HepG2 (cell line): ENCODE results near the gene LRRC72. TPM values are rescaled to one million over a fixed set of nuclear protein-coding genes. Genes with fewer than 3 reads are reported as not detected.
"Not testable (repeated sequence)": the region's sequence is repeated elsewhere in the genome, so short reads cannot be mapped to it uniquely, and the experiment has no call there.

ENCODE experiments used
- ATAC-seq: fragments of 200-7000 bp; cut with Tn5 transposase; 3 replicates; pipeline ENCODE4 v1.9.1; 2020; ENCODE audit warnings: mild to moderate bottlenecking, moderate library complexity
- BruUV-seq: library from RNA; stranded (reverse); fragments of 400-500 nt; replicated peaks from 2 replicates; lab custom pipeline; 2021; lab: Mats Ljungman, UMichigan
- CTCF ChIA-PET: fragments of 300-600 bp; formaldehyde crosslinking; extraction: SDS; loops from one replicate; lab custom pipeline; 2021; ENCODE audit warnings: low total read pairs, inconsistent platforms, low intra/inter-chr PET ratio; lab: Yijun Ruan, JAX
- POLR2A ChIA-PET: fragments of 350-600 bp; sonication (Branson Sonifier 250); formaldehyde crosslinking; loops from one replicate; lab custom pipeline; 2020; ENCODE audit warnings: antibody characterized with exemption, inconsistent platforms; lab: Yijun Ruan, JAX
- DNase-seq: peaks from one replicate; pipeline ENCODE4 v3.0.0-alpha.2; 2015; ENCODE audit warnings: low spot score
- FAIRE-seq: peaks from 3 replicates; lab custom pipeline; 2011; peaks lifted over from hg19 to GRCh38; lab: Jason Lieb, UNC
- H2AFZ ChIP-seq: one replicate; pipeline ENCODE4 v1.6.1; 2011; ENCODE audit warnings: low read length, inconsistent platforms
- H3K27ac ChIP-seq: fragments of 300-600 bp; 3 replicates; pipeline ENCODE4 v1.8.0; 2011; ENCODE audit warnings: mixed run types, mild to moderate bottlenecking, mixed read lengths, low read length, inconsistent platforms; ENCODE audit not compliant: insufficient read depth; ENCODE audit errors: extremely low read length
- H3K27me3 ChIP-seq, 2 experiments: fragments of 200-600 bp in 1 of 2; 2 replicates in 1 of 2; 3 replicates in 1 of 2; pipeline versions ENCODE4 v1.6.0 to v1.8.0; 2011; ENCODE audit warnings: low read length in 2 of 2, mild to moderate bottlenecking in 2 of 2, moderate library complexity in 2 of 2, inconsistent platforms in 1 of 2; ENCODE audit not compliant: insufficient read depth in 2 of 2, control insufficient read depth in 1 of 2
- H3K36me3 ChIP-seq, 2 experiments: fragments of 200-600 bp in 1 of 2; replicated peaks in 1 of 2; 2 replicates in 1 of 2; 3 replicates in 1 of 2; pipeline versions ENCODE4 v1.5.1 to v1.8.0; 2011; ENCODE audit warnings: low read length in 2 of 2, inconsistent platforms in 1 of 2; ENCODE audit not compliant: insufficient read depth in 2 of 2, control insufficient read depth in 1 of 2
- H3K4me1 ChIP-seq: 2 replicates; pipeline ENCODE4 v1.5.1; 2012; ENCODE audit warnings: low read length, inconsistent platforms; ENCODE audit not compliant: insufficient read depth
- H3K4me2 ChIP-seq: 2 replicates; pipeline ENCODE4 v1.6.0; 2011; ENCODE audit warnings: low read depth, low read length, inconsistent platforms
- H3K4me3 ChIP-seq, 3 experiments: fragments of 200-600 bp in 1 of 3; sonication (generic), shearing (Covaris generic) in 1 of 3; replicated peaks in 1 of 3; 2 replicates each; pipeline ENCODE4 v1.5.1; 2011 to 2016; ENCODE audit warnings: low read length in 3 of 3, inconsistent platforms in 2 of 3, low read depth in 2 of 3, mild to moderate bottlenecking in 2 of 3, control low read depth in 1 of 3, mixed read lengths in 1 of 3; ENCODE audit not compliant: insufficient read depth in 1 of 3
- H3K79me2 ChIP-seq: one replicate; pipeline ENCODE4 v1.6.1; 2011; ENCODE audit warnings: low read length, inconsistent platforms; ENCODE audit not compliant: insufficient read depth
- H3K9ac ChIP-seq: 2 replicates; pipeline ENCODE4 v1.6.0; 2011; ENCODE audit warnings: mild to moderate bottlenecking, low read depth, low read length, inconsistent platforms; ENCODE audit not compliant: insufficient read depth
- H3K9me3 ChIP-seq: 2 replicates; pipeline ENCODE4 v1.5.1; 2012; ENCODE audit warnings: mild to moderate bottlenecking, low read length
- H4K20me1 ChIP-seq: 2 replicates; pipeline ENCODE4 v1.6.0; 2011; ENCODE audit warnings: inconsistent platforms, mild to moderate bottlenecking, low read length, moderate library complexity; ENCODE audit not compliant: insufficient read depth
- ATF7 ChIP-seq, 2 experiments: fragments of 450-650 bp in 1 of 2; sonication (generic) in 1 of 2; formaldehyde crosslinking in 1 of 2; IDR thresholded peaks; 2 replicates each; pipeline versions ENCODE4 v1.4.0 to v1.6.1; 2016 to 2020; ENCODE audit warnings: antibody characterized with exemption in 1 of 2, mild to moderate bottlenecking in 1 of 2, missing genetic modification reagents in 1 of 2
- CREB1 ChIP-seq, 2 experiments: fragments of 450-650 bp in 1 of 2; IDR thresholded peaks; 2 replicates each; pipeline ENCODE4 v1.6.1; 2016 to 2017; ENCODE audit warnings: control low read depth in 1 of 2, mild to moderate bottlenecking in 1 of 2, missing compliant biosample characterization in 1 of 2, missing genetic modification characterization in 1 of 2
- DNMT1 ChIP-seq: sonication (generic); formaldehyde crosslinking; IDR thresholded peaks from 2 replicates; pipeline ENCODE4 v1.5.1; 2020; ENCODE audit warnings: mild to moderate bottlenecking, missing genetic modification reagents
- EHMT2 ChIP-seq: fragments of 200-600 bp; sonication (generic); IDR thresholded peaks from 2 replicates; pipeline ENCODE4 v1.7.0; 2017; ENCODE audit warnings: antibody characterized with exemption, low read depth, low read length, borderline replicate concordance
- FOXC1 ChIP-seq: sonication (generic); formaldehyde crosslinking; IDR thresholded peaks from 2 replicates; pipeline ENCODE4 v1.8.0; 2022; ENCODE audit warnings: mild to moderate bottlenecking, missing genetic modification reagents, borderline replicate concordance
- HOXA5 ChIP-seq: sonication (generic); formaldehyde crosslinking; IDR thresholded peaks from 2 replicates; pipeline ENCODE4 v1.4.0; 2020; ENCODE audit warnings: missing genetic modification reagents
- REL ChIP-seq: sonication (generic); formaldehyde crosslinking; conservative IDR thresholded peaks from 2 replicates; pipeline ENCODE4 v1.8.0; 2022; ENCODE audit warnings: mild to moderate bottlenecking, missing genetic modification reagents, moderate library complexity
- REXO4 ChIP-seq: sonication (generic); formaldehyde crosslinking; IDR thresholded peaks from 2 replicates; pipeline ENCODE4 v1.8.0; 2022; ENCODE audit warnings: missing genetic modification reagents, mild to moderate bottlenecking, borderline replicate concordance
- YEATS4 ChIP-seq: sonication (generic); formaldehyde crosslinking; IDR thresholded peaks from 2 replicates; pipeline ENCODE4 v1.4.0; 2020; ENCODE audit warnings: missing genetic modification reagents, borderline replicate concordance
- ZBTB21 ChIP-seq: sonication (generic); formaldehyde crosslinking; IDR thresholded peaks from 2 replicates; pipeline ENCODE4 v1.4.0; 2020; ENCODE audit warnings: missing genetic modification reagents
- ZKSCAN1 ChIP-seq: fragments of 150-350 bp; IDR thresholded peaks from 2 replicates; pipeline ENCODE4 v1.6.1; 2014; ENCODE audit warnings: low read length
- ZNF224 ChIP-seq: sonication (generic); formaldehyde crosslinking; IDR thresholded peaks from 2 replicates; pipeline ENCODE4 v1.5.0; 2020; ENCODE audit warnings: mild to moderate bottlenecking, missing genetic modification reagents
- ZNF431 ChIP-seq: sonication (generic); formaldehyde crosslinking; IDR thresholded peaks from 2 replicates; pipeline ENCODE4 v1.9.0; 2022; ENCODE audit warnings: missing genetic modification reagents, low read depth, mild to moderate bottlenecking, borderline replicate concordance
- WGBS: methylation state at CpG from one replicate; pipeline ENCODE4 v1.1.6; 2017; ENCODE audit warnings: low lambda C conversion rate; 5-methylcytosine and 5-hydroxymethylcytosine counted together
- in situ Hi-C: cut with HindIII; loops from 2 replicates; pipeline ENCODE4 v1.10.0; 2017; ENCODE audit warnings: low pct_unique_long_range_greater_than_20kb; ENCODE audit not compliant: extremely low pct_ligation_motif_present
- intact Hi-C: fragments of 100-400 bp; cut with micrococcal nuclease; formaldehyde crosslinking; loops from one replicate; pipeline ENCODE4 v1.10.0; 2022; ENCODE audit not compliant: unreplicated experiment
- polyA plus RNA-seq, 8 experiments: library from polyadenylated mRNA; depleted of rRNA in 3 of 8; stranded (reverse) in 7 of 8; unstranded in 1 of 8; fragments of >200 nt; fragmentation: Illumina TruSeq in 4 of 8; extraction: Trizol in 4 of 8; gene quantifications; 2 replicates each; pipeline versions ENCODE4 v1.2.1 to v1.2.3, GENCODE V29; 2011 to 2016; ENCODE audit warnings: low read depth in 4 of 8, missing spikeins in 1 of 8, mixed read lengths in 1 of 8; ENCODE audit not compliant: insufficient read depth in 1 of 8
- total RNA-seq, 5 experiments: library from RNA; depleted of rRNA; stranded (reverse); fragments of >200 nt; fragmentation: Illumina TruSeq; extraction: Trizol; gene quantifications; 2 replicates each; pipeline ENCODE4 v1.2.3, GENCODE V29; 2016; ENCODE audit warnings: low read depth in 1 of 5
- TF ChIP-seq, protein P1 (sequence below): sonication (generic); formaldehyde crosslinking; IDR thresholded peaks from 2 replicates; pipeline ENCODE4 v1.5.0; 2020; ENCODE audit warnings: missing genetic modification reagents
- TF ChIP-seq, protein P2 (sequence below): sonication (generic); formaldehyde crosslinking; IDR thresholded peaks from 2 replicates; pipeline ENCODE4 v1.4.0; 2020; ENCODE audit warnings: missing genetic modification reagents

LRRC72 gene
- total and polyA plus RNA-seq, 2 of the 13 experiments (the other 11 are each of a cell fraction or from before 2014, with no cell fraction given), result not detected

- TF ChIP-seq ZKSCAN1, result no peak
- TF ChIP-seq FOXC1 (CRISPR knock-in tag), result no peak
- TF ChIP-seq HOXA5 (CRISPR knock-in tag), result no peak
- TF ChIP-seq, protein P1, sequence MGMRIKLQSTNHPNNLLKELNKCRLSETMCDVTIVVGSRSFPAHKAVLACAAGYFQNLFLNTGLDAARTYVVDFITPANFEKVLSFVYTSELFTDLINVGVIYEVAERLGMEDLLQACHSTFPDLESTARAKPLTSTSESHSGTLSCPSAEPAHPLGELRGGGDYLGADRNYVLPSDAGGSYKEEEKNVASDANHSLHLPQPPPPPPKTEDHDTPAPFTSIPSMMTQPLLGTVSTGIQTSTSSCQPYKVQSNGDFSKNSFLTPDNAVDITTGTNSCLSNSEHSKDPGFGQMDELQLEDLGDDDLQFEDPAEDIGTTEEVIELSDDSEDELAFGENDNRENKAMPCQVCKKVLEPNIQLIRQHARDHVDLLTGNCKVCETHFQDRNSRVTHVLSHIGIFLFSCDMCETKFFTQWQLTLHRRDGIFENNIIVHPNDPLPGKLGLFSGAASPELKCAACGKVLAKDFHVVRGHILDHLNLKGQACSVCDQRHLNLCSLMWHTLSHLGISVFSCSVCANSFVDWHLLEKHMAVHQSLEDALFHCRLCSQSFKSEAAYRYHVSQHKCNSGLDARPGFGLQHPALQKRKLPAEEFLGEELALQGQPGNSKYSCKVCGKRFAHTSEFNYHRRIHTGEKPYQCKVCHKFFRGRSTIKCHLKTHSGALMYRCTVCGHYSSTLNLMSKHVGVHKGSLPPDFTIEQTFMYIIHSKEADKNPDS (CRISPR knock-in tag), result no peak
- TF ChIP-seq REXO4, result no peak
Measured at GRCh38 chr7:16532272-16532671, 5.6 kb downstream of the LRRC72 start (continued).

DNA sequence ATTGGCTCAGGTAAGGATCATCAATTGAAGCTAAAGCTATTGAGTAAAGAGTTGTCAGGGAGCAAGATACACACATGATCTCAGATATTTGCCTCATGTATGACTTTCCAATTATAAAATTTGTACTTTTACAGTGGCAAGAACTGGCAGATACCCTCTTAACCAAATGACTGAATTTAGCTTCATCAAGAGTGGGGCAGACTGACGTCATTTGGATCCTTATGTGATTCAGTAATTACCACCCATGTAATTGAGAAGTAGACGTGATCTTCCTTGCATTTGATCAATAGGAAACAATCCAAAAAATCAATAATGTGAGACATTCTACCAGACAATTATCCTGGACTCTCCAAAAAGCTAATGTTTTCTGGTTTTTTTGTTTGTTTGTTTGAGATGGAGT, 8.9 kb downstream of the LRRC72 start:
- BruUV-seq, result no TSS peak
- POLR2A ChIA-PET, result no interaction called here
- in situ Hi-C loops, result no loop called here

DNA sequence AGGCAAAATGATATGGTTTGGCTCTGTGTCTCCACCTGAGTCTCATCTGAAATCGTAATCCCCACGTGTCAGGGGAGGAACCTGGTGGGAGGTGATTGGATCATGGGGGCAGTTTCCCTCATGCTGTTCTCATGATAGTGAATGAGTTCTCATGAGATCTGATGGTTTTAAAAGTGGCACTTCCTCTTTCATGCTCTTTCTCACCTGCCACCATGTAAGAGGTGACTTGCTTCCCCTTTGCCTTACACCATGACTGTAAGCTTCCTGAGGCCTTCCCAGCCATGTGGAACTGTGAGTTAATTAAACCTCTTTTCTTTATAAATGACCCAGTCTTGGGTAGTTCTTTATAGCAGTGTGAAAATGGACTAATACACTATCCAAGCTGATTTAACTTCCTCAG, 13.9 kb downstream of the LRRC72 start:
- H3K4me3 ChIP-seq, H3K36me3 ChIP-seq, intact Hi-C loops, FAIRE-seq, H3K4me1 ChIP-seq, H3K9ac ChIP-seq, ATAC-seq, CTCF ChIA-PET, H2AFZ ChIP-seq, H4K20me1 ChIP-seq, H3K4me2 ChIP-seq, H3K27ac ChIP-seq, H3K79me2 ChIP-seq, DNase-seq, H3K9me3 ChIP-seq, POLR2A ChIA-PET, in situ Hi-C loops, H3K27me3 ChIP-seq, BruUV-seq: not testable (repeated sequence)
- 20% methylated on average over 2 of the region's 2 CpGs for WGBS

More for the DNA sequence above, 8.9 kb downstream of the LRRC72 start:
- no peak for DNase-seq
- H2AFZ ChIP-seq, result no peak overlapping the region
- H3K27me3 ChIP-seq, result no peaks in the 10 kb centered on the region
- no peak for TF ChIP-seq REL
- TF ChIP-seq DNMT1 (CRISPR knock-in tag), result no peak
- TF ChIP-seq EHMT2, result no peak
- TF ChIP-seq YEATS4 (CRISPR knock-in tag), result no peak
- TF ChIP-seq ATF7 (IDR thresholded peaks at IDR 0.05), result peak; percentile 72
- no peak for TF ChIP-seq ATF7 (CRISPR knock-in tag; IDR thresholded peaks at IDR 0.05)
- TF ChIP-seq, protein P2, sequence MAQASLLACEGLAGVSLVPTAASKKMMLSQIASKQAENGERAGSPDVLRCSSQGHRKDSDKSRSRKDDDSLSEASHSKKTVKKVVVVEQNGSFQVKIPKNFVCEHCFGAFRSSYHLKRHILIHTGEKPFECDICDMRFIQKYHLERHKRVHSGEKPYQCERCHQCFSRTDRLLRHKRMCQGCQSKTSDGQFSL (CRISPR knock-in tag), result no peak
- peak; percentile 77 for TF ChIP-seq CREB1 (IDR thresholded peaks at IDR 0.05)
- no peak for TF ChIP-seq CREB1 (CRISPR knock-in tag; IDR thresholded peaks at IDR 0.05)
- TF ChIP-seq ZNF431 (CRISPR knock-in tag), result no peak
- no peak for TF ChIP-seq ZBTB21 (CRISPR knock-in tag)
- TF ChIP-seq ZNF224 (CRISPR knock-in tag), result no peak
- no peaks in the 10 kb centered on the region for H3K36me3 ChIP-seq
- H3K27ac ChIP-seq, result no peak overlapping the region
- H3K4me1 ChIP-seq, result no peaks in the 10 kb centered on the region
- no peak for FAIRE-seq
- no peak overlapping the region for H3K9ac ChIP-seq
- no peaks in the 10 kb centered on the region for H3K9me3 ChIP-seq
- intact Hi-C loops, result no loop called here
- H3K4me2 ChIP-seq, result no peak overlapping the region
- ATAC-seq, result no peak
- WGBS, result 0% methylated on average over 2 of the region's 2 CpGs
- CTCF ChIA-PET, result no interaction called here
- no peaks in the 10 kb centered on the region for H3K79me2 ChIP-seq
- no peaks in the 10 kb centered on the region for H4K20me1 ChIP-seq
- no peak overlapping the region for H3K4me3 ChIP-seq
